NB4 (cell line): ENCODE results near the gene HDAC4.

Source experiments
- DNase-seq: peaks from one replicate; pipeline ENCODE4 v3.0.0; 2010; ENCODE audit warnings: low read depth
- H3K4me3 ChIP-seq: one replicate; pipeline ENCODE4 v1.5.1; 2011; ENCODE audit warnings: mild to moderate bottlenecking, low read depth, low read length, moderate library complexity
- MAX ChIP-seq: IDR thresholded peaks from 2 replicates; pipeline ENCODE4 v1.6.1; 2011; ENCODE audit warnings: low read depth, low read length
- MYC ChIP-seq: IDR thresholded peaks from 2 replicates; pipeline ENCODE4 v1.6.1; 2011; ENCODE audit warnings: low read depth, low read length
- POLR2A ChIP-seq: IDR thresholded peaks from 2 replicates; pipeline ENCODE4 v1.6.1; 2011; ENCODE audit warnings: mild to moderate bottlenecking; ENCODE audit not compliant: insufficient read length; ENCODE audit errors: extremely low read depth
- TF ChIP-seq, protein P1 (sequence below): IDR thresholded peaks from one replicate; pipeline ENCODE4 v1.5.1; 2012; ENCODE audit warnings: low read depth, low read length

The HDAC4 gene

DNA sequence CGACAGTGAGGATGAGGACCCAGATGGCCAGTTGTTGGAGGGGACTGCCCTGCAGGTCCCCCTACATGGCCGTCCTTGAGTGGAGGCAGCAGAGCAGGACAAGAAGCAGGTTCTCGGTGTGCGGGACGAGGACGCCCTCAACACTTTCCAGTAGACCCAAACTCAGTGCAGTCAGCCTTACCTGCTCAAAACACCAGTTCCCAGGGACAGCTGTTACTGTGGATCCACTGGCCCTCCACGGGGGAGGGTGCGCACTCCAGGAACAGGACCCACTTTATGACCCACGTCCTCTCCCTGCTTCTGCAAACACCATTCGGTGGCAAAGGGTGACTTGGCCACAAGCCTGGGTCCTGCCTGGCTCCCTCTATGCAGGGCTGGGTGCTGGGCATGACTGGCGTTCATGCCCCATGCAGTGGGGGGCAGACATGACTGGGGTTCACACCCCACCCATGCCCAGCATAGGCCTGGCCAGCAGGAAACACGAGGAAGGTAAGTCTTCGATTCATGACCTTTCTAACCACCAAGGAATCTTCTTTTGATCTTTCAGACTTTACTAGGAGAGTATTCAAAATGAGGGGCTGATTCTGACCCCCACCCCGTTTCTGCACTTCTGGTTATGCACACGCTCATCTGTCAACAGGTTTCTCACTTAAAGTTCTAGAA lies 233.7 kb downstream of the HDAC4 start:
- H3K4me3 ChIP-seq, result no peak overlapping the region
- TF ChIP-seq, protein P1, sequence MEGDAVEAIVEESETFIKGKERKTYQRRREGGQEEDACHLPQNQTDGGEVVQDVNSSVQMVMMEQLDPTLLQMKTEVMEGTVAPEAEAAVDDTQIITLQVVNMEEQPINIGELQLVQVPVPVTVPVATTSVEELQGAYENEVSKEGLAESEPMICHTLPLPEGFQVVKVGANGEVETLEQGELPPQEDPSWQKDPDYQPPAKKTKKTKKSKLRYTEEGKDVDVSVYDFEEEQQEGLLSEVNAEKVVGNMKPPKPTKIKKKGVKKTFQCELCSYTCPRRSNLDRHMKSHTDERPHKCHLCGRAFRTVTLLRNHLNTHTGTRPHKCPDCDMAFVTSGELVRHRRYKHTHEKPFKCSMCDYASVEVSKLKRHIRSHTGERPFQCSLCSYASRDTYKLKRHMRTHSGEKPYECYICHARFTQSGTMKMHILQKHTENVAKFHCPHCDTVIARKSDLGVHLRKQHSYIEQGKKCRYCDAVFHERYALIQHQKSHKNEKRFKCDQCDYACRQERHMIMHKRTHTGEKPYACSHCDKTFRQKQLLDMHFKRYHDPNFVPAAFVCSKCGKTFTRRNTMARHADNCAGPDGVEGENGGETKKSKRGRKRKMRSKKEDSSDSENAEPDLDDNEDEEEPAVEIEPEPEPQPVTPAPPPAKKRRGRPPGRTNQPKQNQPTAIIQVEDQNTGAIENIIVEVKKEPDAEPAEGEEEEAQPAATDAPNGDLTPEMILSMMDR, result no peak
- TF ChIP-seq POLR2A (no peak), MYC (no peak), MAX (no peak)
- no peak for DNase-seq

GRCh38 chr2:239166201-239166834 lies 234.5 kb downstream of the HDAC4 start:
- TF ChIP-seq MAX (no peak), POLR2A (no peak), MYC (no peak)
- TF ChIP-seq, protein P1, result no peak
- H3K4me3 ChIP-seq, result no peak overlapping the region
- DNase-seq, result no peak

- no peak for DNase-seq
- no peak overlapping the region for H3K4me3 ChIP-seq
- no peak for TF ChIP-seq MYC
- TF ChIP-seq MAX, result no peak
- no peak for TF ChIP-seq POLR2A
- TF ChIP-seq, protein P1, result no peak
These were observed 235.5 kb downstream of the HDAC4 start for GRCh38 chr2:239165206-239165831.

DNA sequence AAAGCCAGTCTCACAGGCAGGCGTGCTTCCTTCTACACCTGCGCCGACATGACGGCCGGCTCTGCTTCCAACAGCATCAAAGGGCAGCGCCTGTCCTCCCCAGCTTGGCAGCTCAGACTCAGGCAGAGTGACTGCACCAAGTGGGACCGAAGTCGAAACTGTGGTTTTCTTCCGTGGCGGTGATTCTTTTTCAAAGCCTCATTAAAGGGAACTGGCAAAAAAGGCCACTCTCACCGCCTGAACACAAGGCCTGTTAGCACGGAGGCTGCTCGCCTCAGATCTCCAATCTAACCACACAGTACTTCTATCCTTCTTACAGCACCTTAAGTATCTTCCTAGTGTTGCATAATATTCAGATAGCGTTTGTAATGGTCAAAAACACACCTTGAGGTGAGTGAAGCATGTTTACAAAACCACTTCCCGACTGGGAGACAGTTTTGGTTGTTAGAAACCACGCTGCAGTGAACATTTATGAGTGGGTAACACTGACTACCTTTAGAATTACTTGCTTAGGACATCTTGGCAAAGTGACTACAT lies 236.4 kb downstream of the HDAC4 start:
- peak; percentile 47 for DNase-seq
- no peak overlapping the region for H3K4me3 ChIP-seq
- TF ChIP-seq POLR2A (no peak), MAX (no peak), MYC (no peak)
- TF ChIP-seq, protein P1, result no peak

GRCh38 chr2:239163688-239164334 lies 237.0 kb downstream of the HDAC4 start:
- no peak for DNase-seq
- H3K4me3 ChIP-seq, result no peak overlapping the region
- no peak for TF ChIP-seq POLR2A
- no peak for TF ChIP-seq MAX
